ENCODE results near the gene EIF3A. TPM values are rescaled to one million over a fixed set of nuclear protein-coding genes. Genes with fewer than 3 reads are reported as not detected.

EIF3A gene
- total RNA-seq, 1 donor from 2014 or later, result 181 TPM

Other genes with a start within 250 kb of the EIF3A start
- gene NANOS1, start 51.1 kb downstream of the EIF3A start, total RNA-seq, result 0.73 and 1.0 TPM in 2 replicates
- 20.1 and 25.4 TPM in 2 replicates for gene DENND10, start 23.3 kb upstream of the EIF3A start, total RNA-seq
- 58.2 and 58.7 TPM in 2 replicates for gene SFXN4, start 84.9 kb upstream of the EIF3A start, total RNA-seq
- 158 and 163 TPM in 2 replicates for gene PRDX3, start 98.0 kb upstream of the EIF3A start, total RNA-seq
- gene GRK5, start 126.8 kb upstream of the EIF3A start, total RNA-seq, result 25.3 and 25.8 TPM in 2 replicates